Smooth muscle cell (in vitro differentiated cells): Measurements from ENCODE around the gene CCDC9B. TPM values are rescaled to one million over a fixed set of nuclear protein-coding genes. Genes with fewer than 3 reads are reported as not detected.

Source experiments
- DNase-seq: peaks from one replicate; lab custom pipeline; 2025; ENCODE audit not compliant: unreplicated experiment; lab: John Stamatoyannopoulos, UW
- H2AFZ ChIP-seq: fragments of 200-600 bp; sonication (generic); 2 replicates; pipeline ENCODE4 v1.6.0; 2016; ENCODE audit warnings: antibody characterized with exemption, low read depth, mild to moderate bottlenecking
- H3F3A ChIP-seq: fragments of 200-600 bp; sonication (generic); 2 replicates; pipeline ENCODE4 v1.6.0; 2017; ENCODE audit warnings: antibody characterized with exemption, low read depth
- H3K27ac ChIP-seq: fragments of 200-600 bp; sonication (generic); 2 replicates; pipeline ENCODE4 v1.5.1; 2016; ENCODE audit warnings: low read depth, mild to moderate bottlenecking
- H3K27me3 ChIP-seq: fragments of 200-600 bp; sonication (generic); 2 replicates; pipeline ENCODE4 v1.6.1; 2016; ENCODE audit warnings: low read depth, mild to moderate bottlenecking
- H3K36me3 ChIP-seq: fragments of 200-600 bp; sonication (generic); 2 replicates; pipeline ENCODE4 v1.5.1; 2016; ENCODE audit warnings: low read depth
- H3K4me1 ChIP-seq: fragments of 200-600 bp; sonication (generic); 2 replicates; pipeline ENCODE4 v1.5.1; 2016; ENCODE audit warnings: low read depth
- H3K4me2 ChIP-seq: fragments of 200-600 bp; sonication (generic); 2 replicates; pipeline ENCODE4 v1.6.0; 2016; ENCODE audit warnings: mild to moderate bottlenecking
- H3K4me3 ChIP-seq: fragments of 200-600 bp; sonication (generic); 2 replicates; pipeline ENCODE4 v1.5.1; 2016; ENCODE audit warnings: mild to moderate bottlenecking
- H3K79me2 ChIP-seq: fragments of 200-600 bp; sonication (generic); 2 replicates; pipeline ENCODE4 v1.6.0; 2016; ENCODE audit warnings: low read depth, mild to moderate bottlenecking
- H3K9ac ChIP-seq: fragments of 200-600 bp; sonication (generic); 2 replicates; pipeline ENCODE4 v1.6.0; 2016; ENCODE audit warnings: low read depth
- H3K9me3 ChIP-seq: fragments of 200-600 bp; sonication (generic); replicated peaks from 2 replicates; pipeline ENCODE4 v1.5.1; 2016; ENCODE audit warnings: low read depth
- H4K20me1 ChIP-seq: fragments of 200-600 bp; sonication (generic); 2 replicates; pipeline ENCODE4 v1.6.0; 2016; ENCODE audit warnings: low read depth
- WGBS: methylation state at CpG from one replicate; pipeline ENCODE4 v1.1.7; 2016; ENCODE audit warnings: low lambda C conversion rate; 5-methylcytosine and 5-hydroxymethylcytosine counted together
- polyA plus RNA-seq: library from polyadenylated mRNA; unstranded; fragments of >200 nt; fragmentation: Nextera tagmentation; extraction: Ambion mirVana; gene quantifications from 2 replicates; pipeline ENCODE4 v1.2.1, GENCODE V29; 2016
- total RNA-seq: library from RNA; depleted of rRNA; stranded (reverse); fragments of >200 nt; gene quantifications from 2 replicates; pipeline ENCODE4 v1.2.3, GENCODE V29; 2014
- TF ChIP-seq, protein P1 (sequence below): fragments of 200-600 bp; sonication (generic); IDR thresholded peaks from 2 replicates; pipeline ENCODE4 v1.5.1; 2017; ENCODE audit warnings: borderline replicate concordance, mild to moderate bottlenecking, antibody characterized with exemption; ENCODE audit not compliant: insufficient read depth, poor library complexity, severe bottlenecking

The CCDC9B gene
- total and polyA plus RNA-seq, 2 experiments from 2014 or later: 0.97 to 3.8 TPM

DNA sequence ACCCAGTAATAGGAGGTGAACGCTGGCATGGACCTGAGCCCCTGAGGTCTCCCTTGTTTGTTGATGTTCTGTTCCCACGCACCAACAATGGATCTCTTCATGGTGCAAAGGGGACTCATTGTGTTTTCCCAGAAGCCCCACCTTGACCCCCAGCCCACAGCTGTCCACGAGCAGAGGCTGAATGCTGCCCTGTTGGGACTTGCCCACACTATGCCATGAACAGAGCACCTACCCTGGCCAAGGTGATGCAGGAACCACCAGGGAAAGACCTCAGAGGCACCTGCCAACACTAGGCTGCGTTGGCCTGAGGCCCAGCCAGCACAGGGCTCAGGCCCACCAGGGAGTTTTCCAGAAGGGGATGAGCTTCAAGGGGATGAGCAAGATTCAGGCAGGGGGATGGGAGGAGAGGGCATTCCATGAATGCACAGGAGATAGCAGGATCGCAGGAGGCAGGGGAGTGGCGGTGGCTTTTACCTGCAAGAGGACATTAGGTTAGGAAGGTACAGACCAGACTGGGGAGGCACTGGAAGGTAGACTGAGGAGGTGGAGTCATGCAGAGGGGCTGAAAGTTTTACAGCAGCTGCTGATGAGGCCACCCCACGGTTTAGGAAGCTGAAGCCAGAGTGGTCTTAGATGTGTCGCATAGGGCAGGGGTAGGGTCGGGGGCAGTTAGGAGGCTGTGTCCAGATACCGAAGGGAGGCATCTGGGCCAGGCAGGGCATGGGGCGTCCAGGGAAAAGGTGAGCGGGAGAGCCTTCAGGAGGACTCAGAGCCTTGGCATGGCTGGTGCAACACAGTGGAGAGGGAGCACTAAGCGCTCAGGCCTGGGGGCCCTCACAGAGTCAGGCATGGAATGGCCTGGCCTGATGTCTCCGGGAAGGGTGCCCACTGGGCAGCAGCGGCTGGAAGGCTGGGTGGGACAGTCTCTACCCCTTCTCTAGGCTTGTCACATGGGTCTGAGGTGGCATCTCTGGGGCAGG, 6.1 kb upstream of the CCDC9B start:
- no peak overlapping the region for H3K4me2 ChIP-seq
- 88% methylated on average over 15 of the region's 15 CpGs for WGBS

DNA sequence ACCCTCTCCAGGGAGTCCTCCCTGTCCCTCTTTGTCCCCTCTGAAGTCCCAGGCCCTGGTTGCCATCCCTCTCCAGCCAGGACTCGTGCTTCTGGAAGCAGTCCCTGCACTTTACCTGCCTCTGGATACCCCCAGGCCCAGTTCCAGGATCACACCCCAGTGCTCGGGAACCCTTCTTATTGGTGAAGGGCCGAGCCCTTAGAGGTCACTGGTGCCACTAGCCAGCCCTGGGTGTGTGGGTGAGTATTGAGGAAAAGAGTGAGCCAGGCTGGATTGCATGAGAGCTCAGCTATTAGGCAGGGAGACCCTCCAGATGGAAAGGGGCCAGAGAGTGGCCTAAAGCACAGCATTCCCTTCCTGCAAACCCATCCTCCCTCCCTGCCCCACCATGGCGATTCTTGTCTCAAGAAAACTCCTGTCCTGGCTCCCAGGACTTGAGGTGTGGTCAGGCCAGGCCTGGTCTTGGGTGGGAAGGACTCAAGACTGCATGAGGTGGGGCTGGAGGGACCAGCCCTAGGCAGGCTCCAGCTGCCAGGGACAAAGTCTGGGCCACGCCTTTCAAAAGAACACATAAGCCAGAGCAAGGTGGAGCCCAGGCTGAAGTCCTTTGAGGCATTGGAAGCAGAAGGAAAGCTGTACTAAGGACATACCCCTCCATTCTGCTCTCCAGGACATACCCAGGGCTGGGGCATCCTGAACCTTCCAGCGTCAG, 5.3 kb upstream of the CCDC9B start:
- no peak overlapping the region for H3K4me2 ChIP-seq
- 91% methylated on average over 6 of the region's 6 CpGs for WGBS
- DNase-seq: no peak
- H3K9ac ChIP-seq: no peak overlapping the region
- H3K36me3 ChIP-seq: no peaks in the 10 kb centered on the region
- H3K4me1 ChIP-seq: peaks cover 13% of the 10 kb centered on the region
- peaks cover 24% of the 10 kb centered on the region for H3F3A ChIP-seq
- H3K27me3 ChIP-seq: no peaks in the 10 kb centered on the region
- H2AFZ ChIP-seq: no peak overlapping the region
- H3K79me2 ChIP-seq: no peaks in the 10 kb centered on the region
- TF ChIP-seq, protein P1, sequence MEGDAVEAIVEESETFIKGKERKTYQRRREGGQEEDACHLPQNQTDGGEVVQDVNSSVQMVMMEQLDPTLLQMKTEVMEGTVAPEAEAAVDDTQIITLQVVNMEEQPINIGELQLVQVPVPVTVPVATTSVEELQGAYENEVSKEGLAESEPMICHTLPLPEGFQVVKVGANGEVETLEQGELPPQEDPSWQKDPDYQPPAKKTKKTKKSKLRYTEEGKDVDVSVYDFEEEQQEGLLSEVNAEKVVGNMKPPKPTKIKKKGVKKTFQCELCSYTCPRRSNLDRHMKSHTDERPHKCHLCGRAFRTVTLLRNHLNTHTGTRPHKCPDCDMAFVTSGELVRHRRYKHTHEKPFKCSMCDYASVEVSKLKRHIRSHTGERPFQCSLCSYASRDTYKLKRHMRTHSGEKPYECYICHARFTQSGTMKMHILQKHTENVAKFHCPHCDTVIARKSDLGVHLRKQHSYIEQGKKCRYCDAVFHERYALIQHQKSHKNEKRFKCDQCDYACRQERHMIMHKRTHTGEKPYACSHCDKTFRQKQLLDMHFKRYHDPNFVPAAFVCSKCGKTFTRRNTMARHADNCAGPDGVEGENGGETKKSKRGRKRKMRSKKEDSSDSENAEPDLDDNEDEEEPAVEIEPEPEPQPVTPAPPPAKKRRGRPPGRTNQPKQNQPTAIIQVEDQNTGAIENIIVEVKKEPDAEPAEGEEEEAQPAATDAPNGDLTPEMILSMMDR: no peak
- H3K9me3 ChIP-seq: no peaks in the 10 kb centered on the region
- no peak overlapping the region for H3K27ac ChIP-seq
- H4K20me1 ChIP-seq: no peaks in the 10 kb centered on the region
- no peak overlapping the region for H3K4me3 ChIP-seq

More for the DNA sequence above, 6.1 kb upstream of the CCDC9B start:
- no peaks in the 10 kb centered on the region for H4K20me1 ChIP-seq
- DNase-seq: no peak
- H2AFZ ChIP-seq: no peak overlapping the region
- peaks cover 9% of the 10 kb centered on the region for H3K4me1 ChIP-seq
- H3K4me3 ChIP-seq: no peak overlapping the region
- H3K27me3 ChIP-seq: no peaks in the 10 kb centered on the region
- no peaks in the 10 kb centered on the region for H3K79me2 ChIP-seq
- no peak overlapping the region for H3K27ac ChIP-seq
- peaks cover 16% of the 10 kb centered on the region for H3F3A ChIP-seq
- H3K9ac ChIP-seq: no peak overlapping the region
- H3K9me3 ChIP-seq: no peaks in the 10 kb centered on the region
- H3K36me3 ChIP-seq: no peaks in the 10 kb centered on the region
- TF ChIP-seq, protein P1: no peak

DNA sequence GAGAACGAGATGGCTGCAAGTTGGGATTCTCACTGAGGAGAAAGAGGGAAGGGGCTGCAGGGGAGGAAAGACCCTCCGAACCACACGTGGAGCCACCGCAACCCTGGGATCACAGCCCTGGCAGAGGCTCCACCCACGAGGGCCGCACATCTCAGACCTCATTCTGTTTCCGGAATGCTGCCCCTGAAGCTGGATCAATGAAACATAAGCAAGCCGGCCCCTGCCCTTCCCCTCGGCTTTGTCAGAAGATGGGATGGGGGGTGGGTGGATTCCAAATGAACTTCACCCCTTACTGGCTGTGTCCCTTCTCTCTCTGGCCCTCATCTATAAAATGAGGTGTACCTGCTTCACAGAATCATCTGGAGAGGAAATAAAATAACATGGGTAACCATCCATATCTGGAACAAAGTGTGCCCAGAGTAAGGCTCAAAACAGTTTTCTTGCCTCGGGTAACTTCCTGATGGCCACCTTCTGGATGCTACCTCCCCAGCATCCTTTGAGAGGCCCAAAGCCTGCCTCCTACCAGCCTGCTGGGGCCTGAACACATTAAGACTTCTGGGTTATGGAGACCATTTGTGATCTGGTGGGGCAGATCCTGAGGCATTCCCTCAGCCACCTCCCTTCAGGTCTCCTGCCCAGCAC, 4.6 kb upstream of the CCDC9B start:
- no peak overlapping the region for H3K9ac ChIP-seq
- DNase-seq: no peak
- H3K4me2 ChIP-seq: no peak overlapping the region
- no peak overlapping the region for H3K4me3 ChIP-seq
- no peaks in the 10 kb centered on the region for H4K20me1 ChIP-seq
- no peaks in the 10 kb centered on the region for H3K36me3 ChIP-seq
- no peaks in the 10 kb centered on the region for H3K9me3 ChIP-seq
- H3K4me1 ChIP-seq: peaks cover 19% of the 10 kb centered on the region
- no peaks in the 10 kb centered on the region for H3K79me2 ChIP-seq
- WGBS: 84% methylated on average over 10 of the region's 10 CpGs
- no peaks in the 10 kb centered on the region for H3K27me3 ChIP-seq
- H2AFZ ChIP-seq: no peak overlapping the region
- peaks cover 26% of the 10 kb centered on the region for H3F3A ChIP-seq
- TF ChIP-seq, protein P1: no peak
- no peak overlapping the region for H3K27ac ChIP-seq
